Peyer's patch (tissue), 4 donors: Measurements from ENCODE around the gene TRIM41.

Experiments used
- CTCF ChIP-seq, 6 experiments: fragments of 450-650 bp in 4 of 6; fragments of 200-600 bp in 2 of 6; sonication (generic) in 1 of 6; IDR thresholded peaks; one replicate each; pipeline ENCODE4 v1.5.1; 2017 to 2019; ENCODE audit warnings: antibody characterized with exemption in 6 of 6, mild to moderate bottlenecking in 3 of 6, moderate library complexity in 1 of 6
- POLR2A ChIP-seq, 2 donors: fragments of 450-650 bp; IDR thresholded peaks; one replicate each; pipeline ENCODE4 v1.5.1; 2017; ENCODE audit warnings: antibody characterized with exemption in 2 of 2, mild to moderate bottlenecking in 2 of 2, moderate library complexity in 2 of 2

- no peak for TF ChIP-seq CTCF (IDR thresholded peaks at IDR 0.05)
- TF ChIP-seq POLR2A (IDR thresholded peaks at IDR 0.05) = no peak
These were observed 37.1 kb downstream of the TRIM41 start for GRCh38 chr5:181259974-181260719.
